A673 (cell line): Measurements from ENCODE around the gene SNX12. TPM values are rescaled to one million over a fixed set of nuclear protein-coding genes. Genes with fewer than 3 reads are reported as not detected.
"Not testable (repeated sequence)": the region's sequence is repeated elsewhere in the genome, so short reads cannot be mapped to it uniquely, and the experiment has no call there.

ENCODE experiments used
- BruUV-seq: library from RNA; stranded (reverse); fragments of 400-500 nt; replicated peaks from 2 replicates; lab custom pipeline; 2021; lab: Mats Ljungman, UMichigan
- CTCF ChIA-PET: fragments of 300-600 bp; sonication (Branson Sonifier 250); formaldehyde crosslinking; loops from one replicate; lab custom pipeline; 2022; ENCODE audit warnings: antibody characterized with exemption; lab: Charles Lee
- POLR2A ChIA-PET: fragments of 300-600 bp; sonication (Branson Sonifier 250); formaldehyde crosslinking; loops from one replicate; lab custom pipeline; 2022; ENCODE audit warnings: antibody characterized with exemption; ENCODE audit not compliant: low non-redundant PET; lab: Charles Lee
- DNase-seq: peaks from one replicate; pipeline ENCODE4 v3.0.0-alpha.2; 2015; ENCODE audit warnings: low spot score
- H3K27ac ChIP-seq: fragments of 200-600 bp; sonication (generic); 2 replicates; pipeline ENCODE4 v1.5.1; 2016; ENCODE audit warnings: mixed run types, low read depth, mild to moderate bottlenecking, mixed read lengths, antibody characterized with exemption, low read length; ENCODE audit not compliant: poor library complexity, severe bottlenecking
- H3K27me3 ChIP-seq: fragments of 200-600 bp; sonication (generic); replicated peaks from 2 replicates; pipeline ENCODE4 v1.6.1; 2017; ENCODE audit warnings: mixed run types, low read depth, mild to moderate bottlenecking, mixed read lengths, antibody characterized with exemption, low read length; ENCODE audit not compliant: insufficient read depth, poor library complexity
- H3K36me3 ChIP-seq: fragments of 200-600 bp; sonication (generic); 2 replicates; pipeline ENCODE4 v1.6.1; 2016; ENCODE audit warnings: mixed run types, mild to moderate bottlenecking, mixed read lengths, antibody characterized with exemption, low read length; ENCODE audit not compliant: insufficient read depth, poor library complexity, severe bottlenecking
- H3K4me1 ChIP-seq: fragments of 200-600 bp; sonication (generic); 2 replicates; pipeline ENCODE4 v1.6.1; 2017; ENCODE audit warnings: mixed run types, mild to moderate bottlenecking, mixed read lengths, antibody characterized with exemption, low read length; ENCODE audit not compliant: insufficient read depth, poor library complexity, severe bottlenecking
- H3K4me3 ChIP-seq: fragments of 200-600 bp; sonication (generic); 2 replicates; pipeline ENCODE4 v1.5.1; 2016; ENCODE audit warnings: low read depth, mixed run types, mild to moderate bottlenecking, mixed read lengths, low read length; ENCODE audit not compliant: poor library complexity, severe bottlenecking
- H3K9me3 ChIP-seq: fragments of 200-600 bp; sonication (generic); 2 replicates; pipeline ENCODE4 v1.6.1; 2016; ENCODE audit warnings: mixed run types, low read depth, mild to moderate bottlenecking, mixed read lengths, antibody characterized with exemption, low read length; ENCODE audit not compliant: poor library complexity, severe bottlenecking
- CTCF ChIP-seq: fragments of 300-800, 200-600 bp; sonication (generic); conservative IDR thresholded peaks from 2 replicates; pipeline ENCODE4 v1.5.1; 2017; ENCODE audit warnings: low read depth, mild to moderate bottlenecking, antibody characterized with exemption, low read length, moderate library complexity, mixed read lengths
- EZH2 ChIP-seq: fragments of 200-600 bp; sonication (generic); IDR thresholded peaks from 2 replicates; pipeline ENCODE4 v1.6.1; 2017; ENCODE audit warnings: borderline replicate concordance, low read depth, mild to moderate bottlenecking, mixed read lengths, antibody characterized with exemption, low read length; ENCODE audit not compliant: poor library complexity, severe bottlenecking
- intact Hi-C: fragments of 100-400 bp; cut with micrococcal nuclease; formaldehyde crosslinking; loops from one replicate; pipeline ENCODE4 v1.10.0; 2022; ENCODE audit not compliant: unreplicated experiment
- total RNA-seq: library from RNA; stranded (reverse); gene quantifications from 2 replicates; pipeline ENCODE4 v1.2.3, GENCODE V29; 2021

The SNX12 gene
- total RNA-seq, 1 experiment from 2014 or later, result 58.9 TPM

DNA sequence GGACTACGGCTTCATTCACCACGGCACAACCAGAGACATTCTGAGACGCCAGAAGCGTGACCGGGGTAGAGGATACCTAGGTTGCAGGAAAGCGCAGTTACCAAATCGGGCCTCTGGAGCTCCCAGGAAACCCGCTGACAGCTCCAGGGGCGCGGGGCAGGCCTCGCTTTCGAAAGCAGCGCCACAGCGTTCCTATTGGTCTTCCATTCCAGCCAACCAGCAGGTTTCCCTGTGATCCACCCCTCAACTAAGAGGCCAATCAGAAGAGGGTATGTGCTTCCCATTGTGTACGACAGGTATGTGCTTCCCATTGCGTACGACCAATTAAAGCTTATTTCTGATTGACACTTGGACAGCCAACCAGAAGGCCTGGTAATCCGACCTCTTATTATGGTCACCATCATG is 14.9 kb downstream of the SNX12 start:
- no peaks in the 10 kb centered on the region for H3K36me3 ChIP-seq
- POLR2A ChIA-PET, result no interaction called here
- TF ChIP-seq EZH2 (no peak), CTCF (no peak)
- no TSS peak for BruUV-seq
- DNase-seq, result no peak
- H3K9me3 ChIP-seq, result no peaks in the 10 kb centered on the region
- no peak overlapping the region for H3K27ac ChIP-seq
- intact Hi-C loops, result no loop called here
- H3K4me3 ChIP-seq, result no peak overlapping the region
- H3K27me3 ChIP-seq, result no peaks in the 10 kb centered on the region
- H3K4me1 ChIP-seq, result no peaks in the 10 kb centered on the region
- CTCF ChIA-PET, result no interaction called here

- TF ChIP-seq CTCF (no peak), EZH2 (no peak)
- no peaks in the 10 kb centered on the region for H3K36me3 ChIP-seq
- H3K27me3 ChIP-seq, result no peaks in the 10 kb centered on the region
- intact Hi-C loops, result no loop called here
- DNase-seq, result no peak
- ChIA-PET CTCF (no interaction called here), POLR2A (no interaction called here)
- no peaks in the 10 kb centered on the region for H3K9me3 ChIP-seq
- H3K27ac ChIP-seq, result no peak overlapping the region
- no peaks in the 10 kb centered on the region for H3K4me1 ChIP-seq
- H3K4me3 ChIP-seq, result no peak overlapping the region
- no TSS peak for BruUV-seq
These were observed 15.4 kb downstream of the SNX12 start for GRCh38 chrX:71052721-71053120.

- H3K9me3 ChIP-seq, intact Hi-C loops, H3K27ac ChIP-seq, H3K4me3 ChIP-seq, DNase-seq, H3K4me1 ChIP-seq, BruUV-seq, H3K27me3 ChIP-seq, H3K36me3 ChIP-seq, CTCF ChIA-PET, POLR2A ChIA-PET: not testable (repeated sequence)
These were observed 20.2 kb downstream of the SNX12 start for GRCh38 chrX:71047891-71048290.

DNA sequence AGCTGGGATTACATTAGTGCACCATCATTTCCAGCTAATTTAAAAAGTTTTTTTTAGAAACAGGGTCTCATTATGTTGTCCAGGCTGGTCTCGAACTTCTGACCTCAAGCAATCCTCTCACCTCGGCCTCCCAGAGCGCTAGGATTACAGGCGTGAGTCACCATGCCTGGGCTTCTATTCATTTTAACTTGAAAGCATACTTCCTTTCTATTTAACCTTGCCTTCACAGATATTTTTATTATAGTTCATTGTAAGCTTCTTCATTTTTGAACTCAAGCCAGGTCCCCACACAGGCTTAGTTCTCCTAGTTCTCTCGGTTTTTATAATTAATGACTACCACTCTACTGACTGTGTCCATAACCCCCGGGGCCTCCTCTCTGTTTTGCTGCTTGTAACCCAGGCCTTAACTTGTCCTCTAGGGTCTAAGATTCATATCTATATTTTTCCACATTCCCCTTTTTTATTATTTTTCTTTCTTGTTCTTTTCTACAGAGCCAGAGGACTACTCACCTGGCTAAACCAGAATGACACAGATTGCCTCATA is 50.7 kb downstream of the SNX12 start:
- ChIA-PET CTCF (no interaction called here), POLR2A (no interaction called here)
- Histone ChIP-seq H3K36me3 (no peaks in the 10 kb centered on the region), H3K4me3 (no peak overlapping the region), H3K27me3 (no peaks in the 10 kb centered on the region), H3K27ac (no peak overlapping the region), H3K9me3 (no peaks in the 10 kb centered on the region), H3K4me1 (no peaks in the 10 kb centered on the region)
- intact Hi-C loops, result no loop called here
- BruUV-seq, result no TSS peak
- no peak for DNase-seq
- TF ChIP-seq EZH2, result no peak
- TF ChIP-seq CTCF, result no peak
